HepG2 (cell line): Measurements from ENCODE around the gene TWNK.

Source experiments
- ADNP ChIP-seq: sonication (generic); formaldehyde crosslinking; IDR thresholded peaks from 2 replicates; pipeline ENCODE4 v1.4.0; 2020; ENCODE audit warnings: missing genetic modification reagents
- GMEB1 ChIP-seq: sonication (generic); formaldehyde crosslinking; IDR thresholded peaks from 2 replicates; pipeline ENCODE4 v1.5.1; 2020; ENCODE audit warnings: missing genetic modification reagents, mild to moderate bottlenecking, borderline replicate concordance
- TBX3 ChIP-seq: fragments of 450-650 bp; IDR thresholded peaks from 2 replicates; pipeline ENCODE4 v1.6.1; 2017; ENCODE audit warnings: antibody characterized with exemption, mild to moderate bottlenecking, inconsistent platforms, borderline replicate concordance

GRCh38 chr10:100995181-100995580 lies 7.8 kb downstream of the TWNK start:
- TF ChIP-seq TBX3 (no peak), GMEB1 (CRISPR knock-in tag) (no peak), ADNP (no peak)
